NCI-H1436 treated with DMSO at 0.1 percent for 48 hours (cell line): ENCODE results near the gene ZNF292.
"Not testable (repeated sequence)": the region's sequence is repeated elsewhere in the genome, so short reads cannot be mapped to it uniquely, and the experiment has no call there.

ENCODE experiments used
- DNase-seq: peaks from one replicate; lab custom pipeline; 2025; lab: John Stamatoyannopoulos, UW

The ZNF292 gene

DNA sequence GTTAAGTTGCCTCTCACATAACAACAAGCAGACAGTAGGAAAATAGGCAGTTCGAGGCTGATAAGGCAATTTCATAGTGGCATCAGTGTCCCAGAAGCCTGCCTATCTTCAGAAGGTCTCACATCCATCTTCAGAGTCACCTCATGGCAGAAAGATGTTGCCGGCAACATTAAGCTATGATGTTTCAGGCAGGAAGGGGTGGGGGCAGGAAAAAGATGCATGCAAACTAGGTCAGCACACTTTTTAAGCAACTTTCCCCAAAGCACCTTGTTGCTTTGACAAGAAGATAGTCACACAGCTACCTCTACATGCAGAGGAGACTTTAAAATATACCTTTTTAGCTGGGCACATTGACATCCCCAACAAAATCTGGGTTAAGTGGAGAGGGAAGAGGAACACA lies 123.8 kb downstream of the ZNF292 start:
- no peak for DNase-seq

DNA sequence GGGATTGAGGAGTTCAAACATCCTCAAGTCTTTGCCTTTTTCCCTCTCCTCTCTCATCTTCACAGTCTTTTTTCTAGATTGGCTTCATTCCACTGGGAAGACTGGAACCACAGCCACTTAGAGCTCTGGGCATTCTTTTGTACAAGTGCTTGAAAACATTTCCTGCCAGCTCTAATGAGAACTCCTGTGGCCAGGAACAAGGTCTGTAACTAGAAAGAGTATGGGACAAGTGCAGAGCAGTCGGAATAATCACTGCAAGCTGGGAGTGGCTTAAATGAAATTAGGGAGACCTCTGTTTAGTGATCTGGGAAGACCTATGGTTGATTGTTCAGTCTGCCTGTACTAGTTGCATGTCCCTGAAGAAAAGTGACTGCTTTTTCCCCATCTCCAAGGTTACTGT lies 126.1 kb downstream of the ZNF292 start:
- no peak for DNase-seq

DNA sequence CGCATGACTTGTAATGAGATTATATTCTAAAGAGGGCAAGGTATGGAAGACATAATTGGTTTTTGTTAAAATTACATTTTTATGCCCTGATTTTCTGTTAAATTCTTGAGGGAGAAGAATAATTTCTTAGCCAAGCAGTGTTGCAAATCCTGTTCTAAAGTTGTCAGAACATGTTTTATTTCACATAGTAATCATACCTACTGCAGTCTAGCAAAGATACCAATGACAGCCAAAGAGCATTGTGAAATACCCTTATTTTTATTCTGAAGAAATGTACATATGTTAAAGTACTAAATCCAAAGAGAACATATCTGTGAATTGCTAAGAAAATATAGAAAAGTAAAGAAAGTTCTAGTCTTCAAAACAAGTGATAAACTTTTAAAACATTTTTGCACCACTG lies 127.4 kb downstream of the ZNF292 start:
- DNase-seq: no peak

DNA sequence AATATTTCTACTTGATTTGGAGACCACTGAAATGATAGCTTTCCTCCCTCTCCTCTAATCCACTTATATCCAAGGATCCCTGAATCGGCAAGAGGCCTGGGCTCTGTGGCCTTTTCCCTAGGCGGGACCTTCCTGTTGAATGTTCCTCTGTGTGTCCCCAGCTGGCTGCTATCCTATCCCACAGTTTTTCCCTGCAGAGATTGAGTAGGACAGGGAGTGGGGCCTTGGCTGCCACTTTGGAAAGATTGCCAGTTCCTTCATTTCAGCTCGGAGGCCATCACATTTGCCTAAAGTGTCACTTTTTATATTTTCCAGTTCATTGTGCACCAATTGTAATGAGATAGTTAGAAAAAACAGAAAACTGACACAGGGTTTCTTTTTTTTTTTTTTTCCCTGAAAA lies 128.1 kb downstream of the ZNF292 start:
- DNase-seq: no peak

DNA sequence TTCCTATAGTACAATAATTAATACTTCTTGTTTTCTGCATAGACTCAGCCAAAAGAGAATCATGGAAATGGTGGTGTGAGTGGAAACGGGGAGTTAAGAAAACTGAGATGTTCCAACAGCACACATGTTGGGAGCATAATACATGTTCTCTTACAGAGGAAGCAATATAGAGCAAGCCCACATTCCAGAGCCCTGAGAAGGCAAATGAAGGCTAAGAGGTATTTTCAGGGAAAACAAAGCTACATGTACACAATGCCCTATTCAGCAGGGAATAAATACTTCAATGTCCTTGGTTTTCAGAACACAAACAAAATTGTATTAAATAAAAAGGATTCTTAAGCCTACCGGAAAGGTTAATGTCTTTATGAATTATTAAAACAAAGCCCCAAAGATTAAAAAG lies 131.9 kb downstream of the ZNF292 start:
- DNase-seq: no peak

DNA sequence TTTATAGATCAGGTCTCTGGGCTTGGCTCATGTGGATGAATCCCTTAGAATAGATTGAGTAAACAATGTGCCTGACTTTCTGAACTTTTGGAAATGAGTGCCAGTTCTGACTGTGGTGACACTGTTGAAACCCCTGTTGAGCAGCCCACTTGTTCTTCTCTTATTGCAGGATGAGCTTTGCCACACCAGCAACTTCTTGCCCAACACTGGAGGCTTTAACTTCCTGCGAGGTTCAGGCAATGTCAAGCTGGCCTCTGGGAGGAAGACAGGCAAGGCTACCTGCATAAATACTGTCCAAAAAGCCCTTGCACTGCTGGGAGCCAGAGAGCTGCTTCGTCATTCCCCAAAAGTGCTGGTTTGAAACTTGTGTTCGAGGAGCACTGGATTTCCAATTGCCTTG lies 134.2 kb downstream of the ZNF292 start:
- no peak for DNase-seq

DNA sequence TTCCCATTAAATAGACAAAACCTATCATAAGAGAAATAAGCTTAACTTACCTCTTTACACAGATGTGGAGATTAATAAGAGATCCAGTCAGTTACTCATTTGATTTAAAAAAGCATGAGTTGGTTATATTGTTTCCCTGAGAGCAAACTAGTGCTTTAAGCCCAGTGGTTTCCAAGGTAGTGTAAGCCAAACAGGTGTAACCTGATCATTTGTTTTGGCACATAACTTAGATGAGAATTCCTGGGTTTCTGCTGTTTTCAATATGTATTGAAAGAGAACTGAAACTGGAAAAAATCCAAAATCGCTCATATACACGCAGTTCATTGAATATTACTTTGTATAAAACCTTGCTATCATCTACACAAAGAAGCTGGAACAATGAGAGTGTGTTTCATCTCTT lies 136.5 kb downstream of the ZNF292 start:
- DNase-seq: no peak

DNA sequence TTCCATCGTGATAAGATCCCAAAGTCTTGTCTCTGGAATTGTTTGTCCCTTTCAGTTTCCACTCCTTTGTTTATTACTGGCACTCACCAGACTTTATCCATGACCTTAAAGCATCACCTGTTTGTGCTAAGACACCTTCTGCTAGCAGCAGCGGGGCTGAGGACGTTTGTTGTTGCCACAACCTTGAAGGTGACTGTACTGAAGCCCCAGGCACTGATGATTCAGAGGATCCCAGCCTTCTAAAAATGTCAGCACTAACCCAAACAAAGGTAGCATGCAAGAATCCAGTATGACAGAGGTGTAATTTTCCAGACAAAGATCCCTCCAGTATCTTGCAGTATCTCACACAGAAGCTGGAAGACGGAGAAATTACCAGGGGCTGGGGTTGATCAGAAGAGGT lies 138.2 kb downstream of the ZNF292 start:
- no peak for DNase-seq

DNA sequence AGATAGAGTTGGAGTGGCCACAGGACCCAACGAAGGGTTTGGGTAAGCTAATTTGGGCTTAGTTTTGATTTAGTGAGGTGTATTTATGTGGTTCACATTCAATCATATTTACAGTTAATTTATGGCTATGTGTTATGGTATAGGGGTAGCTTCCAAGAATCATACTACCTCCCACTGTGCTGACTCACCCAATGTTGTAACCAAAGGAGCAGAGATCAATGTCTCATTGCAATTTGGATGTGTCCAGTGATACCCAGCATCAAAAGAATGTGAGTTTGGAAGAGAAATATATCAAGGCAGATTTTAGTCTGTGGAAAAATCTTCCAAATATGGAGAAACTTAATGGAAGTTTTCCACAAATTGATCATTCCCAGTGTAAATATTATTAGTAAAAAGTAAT lies 141.8 kb downstream of the ZNF292 start:
- DNase-seq: no peak

DNA sequence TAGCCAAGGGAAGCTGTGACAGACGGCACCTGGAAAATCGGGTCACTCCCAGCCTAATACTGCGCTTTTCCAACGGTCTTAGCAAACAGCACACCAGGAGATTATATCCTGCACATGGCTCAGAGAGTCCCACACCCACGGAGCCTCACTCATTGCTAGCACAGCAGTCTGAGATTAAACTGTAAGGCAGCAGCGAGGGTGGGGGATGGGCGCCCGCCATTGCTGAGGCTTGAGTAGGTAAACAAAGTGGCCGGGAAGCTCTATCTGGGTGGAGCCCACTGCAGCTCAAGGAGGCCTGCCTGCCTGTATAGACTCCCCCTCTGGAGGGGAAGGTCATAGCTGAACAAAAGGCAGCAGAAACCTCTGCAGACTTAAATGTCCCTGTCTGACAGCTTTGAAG lies 145.9 kb downstream of the ZNF292 start:
- DNase-seq: not testable (repeated sequence)

DNA sequence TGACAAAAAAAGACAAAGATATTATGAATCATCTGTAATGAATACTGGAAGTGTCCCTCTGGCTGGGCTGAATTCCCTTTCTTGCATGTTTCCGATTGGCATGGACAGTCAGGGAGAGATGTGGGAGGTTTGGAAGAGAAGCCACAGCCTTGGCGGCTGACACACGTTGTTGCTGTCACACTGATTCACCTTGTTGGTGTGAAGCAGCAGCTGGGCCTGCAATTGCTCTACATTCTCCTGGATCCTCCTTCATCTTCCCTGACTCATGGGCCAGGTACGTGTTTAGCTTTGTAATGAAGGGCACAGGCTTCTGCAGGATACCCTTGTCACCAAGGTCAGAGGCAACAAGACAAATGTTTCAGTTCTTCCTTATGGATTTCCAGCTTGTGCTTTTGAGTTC lies 153.6 kb downstream of the ZNF292 start:
- DNase-seq: no peak

DNA sequence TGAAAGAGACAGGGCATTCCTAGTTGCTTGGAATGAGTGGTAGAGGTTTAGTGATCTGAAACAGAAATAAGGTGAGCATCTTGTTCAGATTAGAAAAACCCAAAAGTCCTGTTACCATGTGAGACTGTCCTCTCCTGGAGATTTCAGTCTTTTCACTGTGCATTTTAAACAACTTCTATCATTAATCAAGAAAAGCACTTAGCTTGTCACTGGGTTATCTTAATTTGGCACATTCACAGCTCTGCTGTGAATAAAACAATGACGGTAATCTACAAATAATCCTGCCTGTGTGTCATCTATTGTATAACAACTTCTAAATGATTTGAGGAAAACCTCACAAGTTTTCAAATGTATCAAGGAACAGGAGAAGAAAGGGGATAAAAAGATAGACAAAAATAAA lies 157.5 kb downstream of the ZNF292 start:
- DNase-seq: no peak
